ENCODE data around the gene NCOA4.
"Not testable (repeated sequence)": the region's sequence is repeated elsewhere in the genome, so short reads cannot be mapped to it uniquely, and the experiment has no call there.

NCOA4 gene

DNA sequence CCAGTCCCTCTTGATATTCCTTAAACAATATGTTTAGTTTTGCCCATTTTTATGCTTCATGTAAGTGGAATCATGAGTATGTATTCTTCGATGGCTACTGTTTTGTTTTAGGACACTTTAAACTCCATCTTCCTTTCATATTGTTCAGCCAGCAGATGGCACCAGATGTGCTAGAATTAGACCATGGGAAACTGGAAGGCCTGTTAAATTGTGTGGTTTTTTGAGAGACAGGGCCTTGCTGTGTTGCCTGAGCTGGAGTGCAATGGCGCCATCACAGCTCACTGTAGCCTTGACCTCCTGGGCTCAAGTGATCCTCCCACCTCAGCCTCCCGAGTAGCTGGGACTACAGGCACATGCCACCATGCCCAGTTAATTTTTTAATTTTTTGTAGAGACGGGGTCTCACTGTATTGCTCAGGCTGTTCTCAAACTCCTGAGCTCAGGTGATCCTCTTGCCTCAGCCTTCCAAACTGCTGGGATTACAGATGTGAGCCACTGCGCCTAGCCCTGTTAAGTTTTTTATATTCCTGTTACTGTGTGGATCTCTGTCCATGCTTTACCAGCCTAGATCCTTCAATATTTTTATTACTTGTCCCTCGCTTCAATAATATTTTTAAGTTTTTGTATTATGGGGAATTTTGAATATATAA is 46.8 kb downstream of the NCOA4 start:
- not testable (repeated sequence) for DNase-seq (ENCODE audit: low read depth in 2 of 2)

DNA sequence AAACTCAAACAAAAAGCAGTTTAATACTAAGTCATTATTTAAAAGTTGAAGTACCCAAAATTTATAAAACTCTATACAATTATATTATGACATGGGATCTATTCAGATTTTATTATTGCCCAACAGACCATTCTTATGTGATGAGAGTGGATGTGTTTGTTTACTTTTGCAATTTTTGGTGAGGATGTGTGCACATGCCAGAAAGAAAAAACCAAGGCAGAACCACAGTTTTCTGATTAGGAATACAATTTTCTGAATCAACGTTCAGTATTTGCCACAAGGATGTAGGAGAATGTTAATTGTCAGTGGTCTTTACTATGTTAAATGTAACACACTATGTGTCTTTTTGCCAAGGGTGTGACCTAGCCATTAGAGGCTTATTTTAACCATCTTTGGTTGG is 49.1 kb downstream of the NCOA4 start:
- not testable (repeated sequence) for DNase-seq (ENCODE audit: low read depth in 2 of 2)

DNA sequence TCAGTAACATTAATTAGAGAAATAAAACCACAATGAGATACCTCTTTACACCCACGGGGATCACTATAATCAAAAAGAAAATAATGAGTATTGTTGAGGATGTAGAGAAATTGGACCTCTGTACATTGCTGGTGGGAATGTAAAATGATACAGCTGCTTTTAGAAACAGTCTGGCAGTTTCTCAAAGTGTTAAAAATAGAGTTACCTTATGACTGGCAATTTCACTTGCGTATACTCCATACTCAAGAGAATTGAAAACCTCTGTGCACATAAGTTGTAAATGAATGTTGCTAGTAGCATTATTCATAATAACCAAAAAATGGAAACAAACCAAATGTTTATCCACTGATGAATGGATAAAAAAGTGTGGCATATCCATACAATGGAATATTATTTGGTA is 51.9 kb downstream of the NCOA4 start:
- not testable (repeated sequence) for DNase-seq (ENCODE audit: low read depth in 2 of 2)

DNA sequence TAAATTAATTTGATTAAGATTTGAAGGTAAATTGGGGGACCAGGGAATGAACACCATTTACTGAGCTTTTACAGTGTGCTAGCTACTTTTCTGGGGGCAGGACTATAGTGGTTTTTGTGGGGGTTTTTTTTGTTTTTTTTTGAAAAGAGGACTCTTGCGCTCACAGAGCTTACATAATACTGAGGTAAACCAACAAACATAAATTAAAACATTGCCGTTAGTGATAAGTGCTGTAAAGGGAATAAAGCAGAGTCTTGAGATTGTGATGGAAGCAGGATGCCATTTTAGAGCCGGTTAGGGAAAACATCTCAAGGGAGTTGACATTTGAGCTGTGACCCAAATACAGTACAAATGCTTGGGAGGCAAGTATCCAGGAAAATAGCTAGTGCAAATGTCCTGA is 56.4 kb downstream of the NCOA4 start:
- not testable (repeated sequence) for DNase-seq (ENCODE audit: low read depth in 2 of 2)

DNA sequence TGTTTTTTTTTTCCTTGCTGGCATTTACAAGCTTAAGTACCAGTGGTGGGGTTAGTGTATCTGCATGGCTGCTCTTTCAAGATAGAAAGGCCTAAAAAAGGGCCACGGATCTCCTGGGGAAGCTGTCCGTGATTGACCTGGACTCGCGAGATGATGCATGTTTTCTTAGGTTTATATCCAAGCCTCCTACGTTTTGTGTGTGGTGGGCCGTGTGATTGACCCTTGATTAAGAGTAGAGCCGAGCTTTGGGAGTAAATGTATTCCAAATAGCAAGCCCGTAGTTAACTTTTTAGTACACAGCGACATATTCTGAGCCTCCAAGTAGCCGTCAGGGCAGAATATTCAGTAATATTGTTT is 57.6 kb downstream of the NCOA4 start:
- DNase-seq (ENCODE audit: low read depth in 2 of 2): not testable (repeated sequence)

DNA sequence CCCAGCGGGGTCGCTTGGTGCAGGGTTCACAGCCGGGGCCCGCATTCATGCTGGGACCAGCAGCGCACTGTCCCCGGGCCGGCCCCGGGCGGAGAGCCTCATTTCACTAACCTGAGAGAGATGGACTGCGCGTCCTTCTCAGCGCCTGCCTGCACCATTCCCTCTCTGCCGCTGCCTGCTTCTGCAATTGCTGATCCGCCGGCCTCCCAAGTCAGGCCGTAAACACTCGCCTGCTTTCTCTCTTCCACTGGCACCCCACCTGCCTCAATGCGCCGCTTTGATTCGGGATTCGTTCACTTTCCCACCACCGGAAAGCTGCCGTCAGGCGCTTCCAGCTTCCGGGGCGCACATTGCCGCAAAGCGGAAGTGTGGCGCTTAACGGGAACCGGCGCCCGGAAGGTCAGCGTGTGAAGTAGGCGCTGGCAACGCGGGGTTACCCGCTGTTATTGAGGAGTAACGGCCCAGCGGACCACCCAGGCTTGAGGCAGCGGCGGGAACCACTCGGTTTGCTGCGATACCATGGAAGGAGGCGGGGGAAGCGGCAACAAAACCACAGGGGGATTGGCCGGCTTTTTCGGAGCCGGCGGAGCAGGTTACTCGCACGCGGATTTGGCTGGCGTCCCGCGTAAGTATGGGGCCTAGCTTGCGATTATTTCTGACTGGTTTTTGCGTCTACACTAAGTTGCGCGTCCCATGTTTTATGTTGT is 58.2 kb downstream of the NCOA4 start, which contains the start of gene TIMM23:
Gene TIMM23 (plus strand): TSS at position 384 of the 707 bp plus-strand sequence. CDS start 136 bp downstream, at position 520.
- peak; percentile 68 to 75 for DNase-seq (ENCODE audit: low read depth in 2 of 2)

DNA sequence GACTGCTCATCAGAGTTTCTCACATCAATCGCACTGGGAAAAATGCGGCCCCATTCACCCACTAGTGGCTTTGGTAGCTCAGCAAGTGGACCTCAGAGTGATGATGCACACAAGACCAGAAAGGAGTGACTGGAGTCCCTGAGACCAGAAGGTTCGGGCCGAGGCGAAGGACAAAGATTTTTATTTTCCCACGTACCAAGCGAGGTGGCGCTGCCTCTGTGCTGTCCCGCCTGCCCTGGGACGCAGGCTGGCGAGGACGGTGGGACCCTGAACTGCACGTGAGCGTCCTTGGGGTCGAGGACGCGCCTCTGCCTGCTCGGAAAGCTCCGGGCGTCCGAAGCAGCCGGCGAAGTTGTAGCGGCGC is 58.7 kb downstream of the NCOA4 start:
- DNase-seq (ENCODE audit: low read depth in 2 of 2): not testable (repeated sequence)

DNA sequence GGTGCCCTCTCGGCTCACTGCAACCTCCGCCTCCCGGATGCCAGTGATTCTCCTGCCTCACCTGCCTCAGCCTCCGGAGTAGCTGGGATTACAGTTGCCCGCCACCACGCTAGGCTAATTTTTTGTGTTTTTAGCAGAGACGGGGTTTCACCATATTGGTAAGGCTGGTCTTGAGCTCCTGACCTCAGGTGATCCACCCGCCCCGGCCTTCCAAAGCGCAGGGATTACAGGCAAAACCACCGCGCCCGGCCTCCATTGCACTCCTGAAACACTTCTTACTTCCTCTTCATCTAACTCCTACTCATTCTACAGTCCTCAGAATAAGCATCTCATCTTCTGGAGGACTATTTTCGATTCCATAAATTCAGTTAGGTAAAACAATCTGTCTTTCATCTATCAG is 59.4 kb downstream of the NCOA4 start:
- not testable (repeated sequence) for DNase-seq (ENCODE audit: low read depth in 2 of 2)

DNA sequence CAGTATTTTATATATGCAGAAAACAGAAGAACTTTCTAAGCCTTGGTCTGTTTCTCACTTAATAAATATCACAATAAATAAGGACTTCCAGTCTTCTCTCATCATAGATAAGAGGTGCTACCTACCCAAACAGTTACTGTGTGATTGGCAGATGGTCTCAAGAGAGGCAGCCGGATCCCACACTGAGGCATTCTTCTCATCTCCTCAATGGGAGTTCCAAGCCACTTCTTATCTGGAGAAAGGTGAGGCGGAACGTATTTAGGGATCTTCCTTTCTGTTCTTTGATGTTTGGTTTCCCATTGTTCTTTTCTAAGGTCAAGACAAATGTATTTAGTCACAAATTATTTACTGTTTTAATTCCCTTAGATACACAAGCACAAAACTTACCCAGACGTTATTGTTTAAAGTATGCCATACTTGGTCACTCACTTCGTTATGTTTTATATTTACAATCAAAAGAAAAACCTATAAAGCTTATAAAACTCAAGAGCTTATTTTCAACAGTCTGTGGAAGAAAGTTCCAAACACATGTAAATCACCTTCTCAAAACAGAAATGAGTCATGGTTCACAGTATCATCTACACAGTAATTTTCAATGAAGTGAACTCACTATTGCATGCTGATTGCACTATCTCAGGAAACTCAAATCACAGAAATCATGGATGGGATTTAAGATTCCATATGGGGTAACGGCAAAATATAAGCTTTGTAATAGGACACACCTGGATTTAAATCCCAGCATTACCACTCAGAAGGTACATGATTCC is 67.6 kb downstream of the NCOA4 start:
- DNase-seq (ENCODE audit: low read depth in 2 of 2): not testable (repeated sequence)

DNA sequence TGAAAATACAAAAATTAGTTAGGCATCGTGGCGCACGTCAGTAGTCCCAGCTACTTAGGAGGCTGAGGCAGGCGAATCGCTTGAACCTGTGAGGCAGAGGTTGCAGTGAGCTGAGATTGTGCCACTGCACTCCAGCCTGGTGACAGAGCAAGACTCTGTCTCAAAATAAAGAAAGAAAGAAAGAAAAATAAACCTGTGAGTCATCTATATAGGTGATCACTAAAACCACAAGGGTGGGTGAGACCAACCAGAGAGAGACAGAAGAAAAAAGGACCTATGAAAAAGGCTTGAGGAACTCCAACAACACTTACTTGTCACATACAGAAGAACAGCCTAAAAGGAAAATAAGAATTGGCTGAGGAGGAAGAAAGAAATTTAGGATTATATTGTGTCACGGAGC is 72.5 kb downstream of the NCOA4 start:
- DNase-seq (ENCODE audit: low read depth in 2 of 2): not testable (repeated sequence)

DNA sequence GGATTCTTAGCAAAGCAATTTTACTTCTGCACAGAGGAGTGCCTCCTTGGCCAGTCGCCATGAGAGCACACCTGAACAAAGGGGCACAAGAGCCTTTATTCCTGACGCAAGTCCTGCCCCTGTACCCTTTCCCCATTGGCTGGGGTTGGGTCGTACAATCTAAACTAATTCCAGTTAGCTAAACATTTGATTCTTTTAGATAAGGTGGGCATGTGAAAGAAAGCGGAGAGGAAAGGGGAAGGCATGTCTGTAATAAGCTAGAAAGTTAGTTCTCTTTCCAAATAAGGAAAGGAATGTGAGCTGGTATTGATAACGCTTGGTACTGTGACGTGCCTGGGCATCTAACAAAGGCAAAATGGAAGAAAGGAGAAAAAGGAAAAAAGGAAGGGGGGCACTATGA is 73.8 kb downstream of the NCOA4 start:
- not testable (repeated sequence) for DNase-seq (ENCODE audit: low read depth in 2 of 2)

Measured in activated CD4-positive, alpha-beta T cell treated with anti-CD3 and anti-CD28 coated beads for 24 hours (primary cell).